ENCODE measurements around the gene TMEFF2.

Gene TMEFF2

GRCh38 chr2:192025637-192026036 lies 169.1 kb downstream of the TMEFF2 start:
- no peaks in the 10 kb centered on the region for H3K36me3 ChIP-seq (ENCODE audit: control insufficient read depth in 4 of 4, insufficient read depth in 4 of 4, low read length in 3 of 4)
- 100% methylated on average over 1 of the region's 4 CpGs for WGBS (ENCODE audit: insufficient coverage)
- ChIA-PET POLR2A (no interaction called here), CTCF (interaction anchor here (1.0 kb wide), 1 partner anchor 9 kb away, joined by 4 read pairs; no protein-coding TSS in a partner anchor)
- no peaks in the 10 kb centered on the region for H3K27me3 ChIP-seq (replicated peaks in 2 of 5; ENCODE audit: control insufficient read depth in 4 of 5, insufficient read depth in 5 of 5, low read length in 4 of 5)
- H3K4me3 ChIP-seq (ENCODE audit: control insufficient read depth in 1 of 7, extremely low read depth in 1 of 7, insufficient read depth in 4 of 7, low read depth in 2 of 7, low read length in 6 of 7), result no peak overlapping the region
- H3K4me1 ChIP-seq (ENCODE audit: control extremely low read depth in 1 of 4, control insufficient read depth in 4 of 4, insufficient read depth in 4 of 4, low read length in 3 of 4), result no peaks in the 10 kb centered on the region
- H3K9me3 ChIP-seq (ENCODE audit: control extremely low read depth in 1 of 5, control insufficient read depth in 4 of 5, insufficient read depth in 2 of 5, low read depth in 1 of 5, low read length in 4 of 5), result no peaks in the 10 kb centered on the region
- no peak for DNase-seq
- H3K27ac ChIP-seq (ENCODE audit: insufficient read depth in 1 of 2, low read depth in 1 of 2, low read length in 2 of 2, poor library complexity in 1 of 2, severe bottlenecking in 2 of 2), result no peak overlapping the region

DNA sequence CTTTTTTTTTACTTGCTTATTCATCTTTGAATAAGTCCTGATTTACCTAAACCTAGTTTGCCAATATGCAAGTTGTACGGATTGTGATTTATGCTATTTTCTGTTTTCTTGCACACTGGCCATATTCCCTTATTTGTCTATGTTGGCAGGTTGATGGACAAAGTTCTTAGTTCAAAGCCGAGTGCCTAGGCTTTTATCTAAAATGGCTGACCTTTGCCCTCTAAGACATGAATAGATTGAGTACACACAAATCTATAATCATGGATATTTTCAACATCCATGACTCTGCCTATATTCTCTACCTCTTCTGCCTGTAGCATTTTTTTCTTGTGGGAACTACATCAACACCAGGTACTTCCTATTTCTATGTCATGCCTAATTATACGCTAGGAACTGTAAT lies 171.7 kb downstream of the TMEFF2 start:
- ChIA-PET CTCF (no interaction called here), POLR2A (no interaction called here)
- DNase-seq, result no peak
- no peak overlapping the region for H3K27ac ChIP-seq (ENCODE audit: insufficient read depth in 1 of 2, low read depth in 1 of 2, low read length in 2 of 2, poor library complexity in 1 of 2, severe bottlenecking in 2 of 2)
- no peaks in the 10 kb centered on the region for H3K4me1 ChIP-seq (ENCODE audit: control extremely low read depth in 1 of 4, control insufficient read depth in 4 of 4, insufficient read depth in 4 of 4, low read length in 3 of 4)
- no peaks in the 10 kb centered on the region for H3K36me3 ChIP-seq (ENCODE audit: control insufficient read depth in 4 of 4, insufficient read depth in 4 of 4, low read length in 3 of 4)
- no peaks in the 10 kb centered on the region for H3K9me3 ChIP-seq (ENCODE audit: control extremely low read depth in 1 of 5, control insufficient read depth in 4 of 5, insufficient read depth in 2 of 5, low read depth in 1 of 5, low read length in 4 of 5)
- no peaks in the 10 kb centered on the region for H3K27me3 ChIP-seq (replicated peaks in 2 of 5; ENCODE audit: control insufficient read depth in 4 of 5, insufficient read depth in 5 of 5, low read length in 4 of 5)
- H3K4me3 ChIP-seq (ENCODE audit: control insufficient read depth in 1 of 7, extremely low read depth in 1 of 7, insufficient read depth in 4 of 7, low read depth in 2 of 7, low read length in 6 of 7), result no peak overlapping the region
- no CpG with 5 or more reads among the region's 3 CpGs for whole genome bisulfite sequencing (ENCODE audit: insufficient coverage)

- ChIA-PET CTCF (interaction anchor here (1.1 to 1.6 kb wide), 2 partner anchors 13 to 26 kb away, joined by 3 to 4 read pairs; no protein-coding TSS in a partner anchor), POLR2A (no interaction called here)
- Histone ChIP-seq H3K9me3 (ENCODE audit: control extremely low read depth in 1 of 5, control insufficient read depth in 4 of 5, insufficient read depth in 2 of 5, low read depth in 1 of 5, low read length in 4 of 5) (no peaks in the 10 kb centered on the region), H3K27ac (ENCODE audit: insufficient read depth in 1 of 2, low read depth in 1 of 2, low read length in 2 of 2, poor library complexity in 1 of 2, severe bottlenecking in 2 of 2) (no peak overlapping the region), H3K36me3 (ENCODE audit: control insufficient read depth in 4 of 4, insufficient read depth in 4 of 4, low read length in 3 of 4) (no peaks in the 10 kb centered on the region), H3K4me1 (ENCODE audit: control extremely low read depth in 1 of 4, control insufficient read depth in 4 of 4, insufficient read depth in 4 of 4, low read length in 3 of 4) (no peaks in the 10 kb centered on the region), H3K27me3 (replicated peaks in 2 of 5; ENCODE audit: control insufficient read depth in 4 of 5, insufficient read depth in 5 of 5, low read length in 4 of 5) (no peaks in the 10 kb centered on the region), H3K4me3 (ENCODE audit: control insufficient read depth in 1 of 7, extremely low read depth in 1 of 7, insufficient read depth in 4 of 7, low read depth in 2 of 7, low read length in 6 of 7) (no peak overlapping the region)
- DNase-seq, result no peak
Measured at GRCh38 chr2:192017844-192018243, 176.9 kb downstream of the TMEFF2 start.

GRCh38 chr2:192016265-192016664 lies 178.5 kb downstream of the TMEFF2 start:
- no peak for DNase-seq
- CTCF ChIA-PET, result interaction anchor here (0.6 kb wide), 1 partner anchor 9 kb away, joined by 4 read pairs; no protein-coding TSS in a partner anchor
- POLR2A ChIA-PET, result interaction anchor here (0.8 kb wide), 1 partner anchor 85 kb away, joined by 3 read pairs; no protein-coding TSS in a partner anchor
- 88% methylated on average over 1 of the region's 1 CpG for WGBS (ENCODE audit: insufficient coverage)
- Histone ChIP-seq H3K4me3 (ENCODE audit: control insufficient read depth in 1 of 7, extremely low read depth in 1 of 7, insufficient read depth in 4 of 7, low read depth in 2 of 7, low read length in 6 of 7) (no peak overlapping the region), H3K27me3 (replicated peaks in 2 of 5; ENCODE audit: control insufficient read depth in 4 of 5, insufficient read depth in 5 of 5, low read length in 4 of 5) (no peaks in the 10 kb centered on the region), H3K4me1 (ENCODE audit: control extremely low read depth in 1 of 4, control insufficient read depth in 4 of 4, insufficient read depth in 4 of 4, low read length in 3 of 4) (no peaks in the 10 kb centered on the region), H3K27ac (ENCODE audit: insufficient read depth in 1 of 2, low read depth in 1 of 2, low read length in 2 of 2, poor library complexity in 1 of 2, severe bottlenecking in 2 of 2) (no peak overlapping the region), H3K36me3 (ENCODE audit: control insufficient read depth in 4 of 4, insufficient read depth in 4 of 4, low read length in 3 of 4) (no peaks in the 10 kb centered on the region), H3K9me3 (ENCODE audit: control extremely low read depth in 1 of 5, control insufficient read depth in 4 of 5, insufficient read depth in 2 of 5, low read depth in 1 of 5, low read length in 4 of 5) (no peaks in the 10 kb centered on the region)

- no peaks in the 10 kb centered on the region for H3K9me3 ChIP-seq (ENCODE audit: control extremely low read depth in 1 of 5, control insufficient read depth in 4 of 5, insufficient read depth in 2 of 5, low read depth in 1 of 5, low read length in 4 of 5)
- no peak for DNase-seq
- POLR2A ChIA-PET, result no interaction called here
- H3K4me1 ChIP-seq (ENCODE audit: control extremely low read depth in 1 of 4, control insufficient read depth in 4 of 4, insufficient read depth in 4 of 4, low read length in 3 of 4), result peaks cover 0 to 6% (median 0%) of the 10 kb centered on the region in 4 experiments
- no peaks in the 10 kb centered on the region for H3K27me3 ChIP-seq (replicated peaks in 2 of 5; ENCODE audit: control insufficient read depth in 4 of 5, insufficient read depth in 5 of 5, low read length in 4 of 5)
- no peaks in the 10 kb centered on the region for H3K36me3 ChIP-seq (ENCODE audit: control insufficient read depth in 4 of 4, insufficient read depth in 4 of 4, low read length in 3 of 4)
- WGBS (ENCODE audit: insufficient coverage), result 99% methylated on average over 5 of the region's 6 CpGs
- no peak overlapping the region for H3K4me3 ChIP-seq (ENCODE audit: control insufficient read depth in 1 of 7, extremely low read depth in 1 of 7, insufficient read depth in 4 of 7, low read depth in 2 of 7, low read length in 6 of 7)
- no peak overlapping the region for H3K27ac ChIP-seq (ENCODE audit: insufficient read depth in 1 of 2, low read depth in 1 of 2, low read length in 2 of 2, poor library complexity in 1 of 2, severe bottlenecking in 2 of 2)
- CTCF ChIA-PET, result no interaction called here
Measured at GRCh38 chr2:192013211-192013610, 181.5 kb downstream of the TMEFF2 start.

GRCh38 chr2:192011196-192011595 lies 183.5 kb downstream of the TMEFF2 start:
- Histone ChIP-seq H3K27ac (ENCODE audit: insufficient read depth in 1 of 2, low read depth in 1 of 2, low read length in 2 of 2, poor library complexity in 1 of 2, severe bottlenecking in 2 of 2) (no peak overlapping the region), H3K9me3 (ENCODE audit: control extremely low read depth in 1 of 5, control insufficient read depth in 4 of 5, insufficient read depth in 2 of 5, low read depth in 1 of 5, low read length in 4 of 5) (no peaks in the 10 kb centered on the region), H3K4me1 (ENCODE audit: control extremely low read depth in 1 of 4, control insufficient read depth in 4 of 4, insufficient read depth in 4 of 4, low read length in 3 of 4) (peaks cover 0 to 6% (median 0%) of the 10 kb centered on the region in 4 experiments), H3K4me3 (ENCODE audit: control insufficient read depth in 1 of 7, extremely low read depth in 1 of 7, insufficient read depth in 4 of 7, low read depth in 2 of 7, low read length in 6 of 7) (no peak overlapping the region), H3K27me3 (replicated peaks in 2 of 5; ENCODE audit: control insufficient read depth in 4 of 5, insufficient read depth in 5 of 5, low read length in 4 of 5) (no peaks in the 10 kb centered on the region), H3K36me3 (ENCODE audit: control insufficient read depth in 4 of 4, insufficient read depth in 4 of 4, low read length in 3 of 4) (no peaks in the 10 kb centered on the region)
- ChIA-PET CTCF (interaction anchor here (1.5 kb wide), 1 partner anchor 40 kb away, joined by 3 read pairs; no protein-coding TSS in a partner anchor), POLR2A (no interaction called here)
- no peak for DNase-seq
- WGBS (ENCODE audit: insufficient coverage), result 100% methylated on average over 1 of the region's 1 CpG

- DNase-seq, result peak in 2 of 3 donors; percentile 13 to 23
- ChIA-PET POLR2A (no interaction called here), CTCF (interaction anchor here (0.9 kb wide), 1 partner anchor 19 kb away, joined by 3 read pairs; no protein-coding TSS in a partner anchor)
- H3K36me3 ChIP-seq (ENCODE audit: control insufficient read depth in 4 of 4, insufficient read depth in 4 of 4, low read length in 3 of 4), result no peaks in the 10 kb centered on the region
- H3K9me3 ChIP-seq (ENCODE audit: control extremely low read depth in 1 of 5, control insufficient read depth in 4 of 5, insufficient read depth in 2 of 5, low read depth in 1 of 5, low read length in 4 of 5), result no peaks in the 10 kb centered on the region
- H3K4me1 ChIP-seq (ENCODE audit: control extremely low read depth in 1 of 4, control insufficient read depth in 4 of 4, insufficient read depth in 4 of 4, low read length in 3 of 4), result peaks cover 0 to 6% (median 2%) of the 10 kb centered on the region in 4 experiments
- H3K27ac ChIP-seq (ENCODE audit: insufficient read depth in 1 of 2, low read depth in 1 of 2, low read length in 2 of 2, poor library complexity in 1 of 2, severe bottlenecking in 2 of 2), result no peak overlapping the region
- WGBS (ENCODE audit: insufficient coverage), result 28% methylated on average over 4 of the region's 5 CpGs
- H3K27me3 ChIP-seq (replicated peaks in 2 of 5; ENCODE audit: control insufficient read depth in 4 of 5, insufficient read depth in 5 of 5, low read length in 4 of 5), result no peaks in the 10 kb centered on the region
- peak overlapping the region in 1 of 7 experiments; percentile 39 for H3K4me3 ChIP-seq (ENCODE audit: control insufficient read depth in 1 of 7, extremely low read depth in 1 of 7, insufficient read depth in 4 of 7, low read depth in 2 of 7, low read length in 6 of 7)
Measured at GRCh38 chr2:192010073-192010472, 184.7 kb downstream of the TMEFF2 start.

Data from common myeloid progenitor, CD34-positive (primary cell).